TTC549 (cell line): ENCODE data around the gene MYOF.
"Not testable (repeated sequence)": the region's sequence is repeated elsewhere in the genome, so short reads cannot be mapped to it uniquely, and the experiment has no call there.

Experiments
- FAIRE-seq: peaks from 2 replicates; lab custom pipeline; 2012; peaks lifted over from hg19 to GRCh38; lab: Jason Lieb, UNC

The MYOF gene

DNA sequence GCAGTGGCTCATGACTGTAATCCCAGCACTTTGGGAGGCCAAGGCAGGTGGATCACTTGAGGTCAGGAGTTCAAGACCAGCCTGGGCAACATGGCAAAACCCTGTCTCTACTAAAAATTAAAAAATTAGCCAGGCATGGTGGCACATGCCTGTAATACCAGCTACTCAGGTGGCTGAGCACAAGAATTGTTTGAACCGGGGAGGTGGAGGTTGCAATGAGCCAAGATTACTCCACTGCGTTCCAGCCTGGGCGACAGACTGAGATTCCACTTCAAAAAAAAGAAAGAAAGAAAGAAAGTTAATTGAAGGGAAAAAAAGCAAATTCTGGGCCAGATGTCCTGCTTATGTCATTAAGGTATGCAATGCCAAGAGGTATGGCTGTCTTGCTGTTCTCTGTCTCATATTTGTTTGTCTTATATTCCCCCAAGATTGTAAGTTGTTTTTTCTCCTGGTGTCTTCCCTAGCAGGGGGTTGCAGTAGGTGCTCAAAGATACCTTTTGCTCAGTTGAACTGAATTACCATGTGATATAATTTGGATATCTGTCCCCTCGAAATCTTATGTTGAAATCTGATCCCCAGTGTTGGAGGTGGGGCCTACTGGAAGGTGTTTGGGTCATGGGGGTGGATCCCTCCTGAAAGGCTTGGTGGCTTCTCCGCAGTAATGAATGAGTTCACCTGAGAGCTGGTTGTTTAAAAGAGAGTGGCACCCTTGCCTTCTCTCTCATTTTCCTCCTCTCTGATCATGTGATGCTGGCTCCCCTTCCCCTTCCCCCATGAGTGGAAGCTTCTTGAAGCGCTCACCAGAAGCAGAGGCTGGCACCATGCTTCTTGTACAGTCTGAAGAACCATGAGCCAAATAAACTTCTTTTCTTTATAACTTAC, 60.9 kb downstream of the MYOF start:
- no peak for FAIRE-seq

DNA sequence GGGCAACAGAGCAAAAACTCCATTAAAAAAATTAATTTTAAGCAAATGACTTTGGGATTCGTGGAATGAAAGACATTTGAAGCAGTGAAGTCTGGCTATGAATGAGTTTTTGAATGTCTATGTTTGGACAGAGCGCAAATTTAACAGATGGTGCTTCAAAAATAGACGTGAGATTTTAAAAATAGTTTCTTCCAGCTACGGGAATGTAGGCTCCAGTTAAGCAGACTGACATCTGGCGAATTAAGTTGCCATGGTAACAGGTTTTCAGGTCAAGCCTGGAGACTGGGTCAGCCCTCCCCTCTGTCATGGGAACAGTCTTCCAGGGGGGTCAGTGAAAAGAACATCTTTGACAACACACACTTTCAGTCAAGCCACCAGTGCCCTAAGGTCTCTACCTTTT, 62.0 kb downstream of the MYOF start:
- no peak for FAIRE-seq

- FAIRE-seq: not testable (repeated sequence)
Measured at GRCh38 chr10:93419016-93419415, 63.1 kb downstream of the MYOF start.

DNA sequence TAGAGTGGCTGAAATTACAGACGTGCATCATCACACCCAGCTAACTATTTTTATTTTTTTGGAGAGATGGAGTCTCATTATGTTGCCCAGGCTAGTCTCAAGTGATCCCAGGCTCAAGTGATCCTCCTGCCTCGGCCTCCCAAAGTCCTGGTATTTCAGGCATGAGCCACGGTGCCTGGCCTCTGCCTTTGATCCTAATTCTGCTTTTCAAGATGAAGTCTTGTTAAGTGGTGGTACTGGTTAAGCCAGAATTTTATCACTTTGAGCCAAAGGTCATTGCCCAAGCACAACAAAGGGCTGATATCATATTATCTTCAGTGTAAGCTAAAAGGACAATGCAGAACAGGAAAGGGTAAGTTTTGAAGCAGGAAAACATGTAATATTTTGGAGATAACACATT, 64.2 kb downstream of the MYOF start:
- FAIRE-seq: no peak

DNA sequence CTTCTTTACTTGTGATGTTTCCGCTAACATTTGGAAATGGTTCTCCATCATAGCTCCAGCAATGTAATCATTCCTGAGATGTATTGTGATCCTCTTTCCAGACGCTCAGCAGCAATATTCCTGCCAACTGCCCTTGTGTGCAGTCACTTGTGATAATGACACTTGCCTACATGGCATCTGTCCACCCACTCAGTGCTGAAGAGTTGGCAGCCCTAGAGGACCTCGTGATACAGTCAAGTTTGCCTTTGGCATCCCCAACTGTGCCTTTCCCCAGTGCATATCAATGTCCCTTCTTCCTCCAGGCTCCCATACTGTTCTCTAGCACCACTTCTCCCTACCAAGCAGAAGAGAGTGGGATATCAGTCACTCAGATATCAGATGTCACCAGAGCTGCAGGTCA, 64.9 kb downstream of the MYOF start:
- FAIRE-seq: no peak

- no peak for FAIRE-seq
Measured at GRCh38 chr10:93416824-93417223, 65.3 kb downstream of the MYOF start.

GRCh38 chr10:93415693-93416092, 66.4 kb downstream of the MYOF start:
- no peak for FAIRE-seq

DNA sequence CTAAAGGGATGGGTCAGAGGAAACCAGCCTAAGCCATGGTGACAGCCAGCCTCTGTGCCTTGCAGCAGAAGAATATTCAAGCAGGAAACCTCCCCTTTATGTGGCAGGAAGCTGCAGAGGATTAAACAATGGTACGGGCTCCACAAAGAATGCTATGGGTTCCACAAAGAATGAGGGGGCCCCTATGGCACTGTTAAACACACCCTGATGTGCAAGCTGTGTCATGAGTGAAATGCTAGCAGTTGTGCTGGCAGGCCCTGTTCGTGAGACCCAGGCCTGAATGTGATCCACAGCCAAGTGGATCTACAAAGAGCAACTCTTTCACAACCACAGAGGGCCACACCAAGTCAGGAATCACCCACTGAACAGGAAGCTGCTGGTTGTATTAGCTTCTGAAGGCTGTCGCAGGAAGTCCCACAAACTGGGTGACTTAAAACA, 68.9 kb downstream of the MYOF start:
- FAIRE-seq: no peak

DNA sequence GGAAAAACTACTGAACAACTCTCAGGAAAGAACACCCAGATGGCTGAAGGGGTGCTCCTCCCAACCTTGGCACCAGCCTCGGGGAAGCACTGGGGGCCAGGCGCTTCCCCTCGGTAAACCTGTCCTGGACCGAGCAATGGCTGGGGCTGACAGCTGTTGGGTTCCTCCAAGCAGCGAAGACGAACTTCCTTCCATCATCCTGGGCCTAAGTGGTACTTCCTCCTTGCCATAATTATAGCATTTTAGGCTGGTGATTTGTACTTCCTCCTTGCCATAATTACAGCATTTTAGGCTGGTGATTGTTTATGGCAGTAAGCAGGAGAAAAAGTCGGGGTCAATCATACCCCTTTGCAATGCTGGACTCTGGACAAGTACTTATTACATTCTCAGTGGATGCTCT, 69.3 kb downstream of the MYOF start:
- no peak for FAIRE-seq

DNA sequence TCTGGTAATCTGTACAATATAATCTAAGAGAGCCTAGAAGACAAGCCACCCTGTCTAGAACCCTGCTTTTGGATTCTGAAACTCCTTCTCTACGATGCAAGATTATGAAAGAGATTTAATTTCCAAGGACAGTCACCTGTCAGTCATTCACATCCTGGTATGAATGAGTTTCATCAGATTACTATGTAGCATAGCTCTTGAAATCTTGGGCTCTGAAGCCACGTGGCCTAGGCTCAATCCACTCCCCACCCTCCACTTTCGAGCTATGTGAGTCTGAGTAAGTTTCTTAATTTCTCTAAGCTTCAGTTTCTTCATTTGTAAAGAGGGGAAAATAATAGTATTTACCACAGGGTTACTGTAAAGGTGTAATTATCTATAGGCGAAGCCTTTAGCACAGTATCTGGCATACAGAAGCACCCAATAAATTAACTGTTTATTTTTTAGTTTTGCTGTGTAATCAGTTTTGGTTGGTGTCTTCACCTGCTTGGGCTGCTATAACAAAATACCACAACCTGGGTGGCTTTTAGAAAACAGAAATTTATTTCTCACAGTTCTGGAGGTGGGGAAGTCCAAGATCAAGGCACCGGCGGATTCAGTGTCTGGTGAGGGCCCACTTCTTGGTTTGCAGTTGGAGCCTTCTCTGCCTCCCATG, 71.3 kb downstream of the MYOF start:
- no peak for FAIRE-seq

GRCh38 chr10:93408783-93409182, 73.4 kb downstream of the MYOF start:
- no peak for FAIRE-seq

DNA sequence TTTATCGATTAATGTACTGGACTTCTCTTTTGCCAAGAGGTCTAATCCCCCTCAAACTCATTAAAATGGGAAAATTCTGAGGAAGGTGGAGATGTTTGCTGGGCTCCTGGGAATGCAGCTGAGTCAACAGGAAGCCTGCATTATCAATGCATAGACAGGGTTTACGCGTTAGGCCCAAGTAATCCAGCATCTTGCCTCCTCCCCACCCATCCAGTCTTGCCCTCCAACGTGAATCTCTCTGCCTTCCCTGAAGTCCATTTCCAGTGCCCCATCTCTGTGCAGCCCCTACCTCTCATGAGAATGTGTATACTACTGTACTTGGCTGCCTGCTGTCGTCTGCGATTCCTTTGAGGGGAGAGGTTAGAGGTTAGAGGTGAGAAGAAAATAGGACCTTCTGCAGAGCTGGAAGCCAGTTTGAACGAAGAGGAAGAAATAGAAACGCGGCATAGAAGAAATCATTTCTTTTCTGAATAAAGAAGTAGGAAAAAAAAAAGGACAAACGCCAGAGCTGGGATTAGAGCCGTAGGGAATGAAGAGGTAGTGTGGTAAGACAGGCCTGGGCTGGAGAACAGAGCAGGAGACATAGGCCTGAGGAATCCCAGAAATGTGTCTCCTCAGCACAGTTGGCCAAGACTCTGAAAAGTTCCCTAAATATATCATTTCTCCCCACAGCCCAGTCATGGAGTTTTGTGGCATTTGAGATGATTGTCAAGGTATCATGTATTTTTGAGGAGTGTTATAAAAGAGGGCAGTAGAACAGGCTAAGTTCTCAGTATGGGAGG, 75.6 kb downstream of the MYOF start:
- FAIRE-seq: no peak

GRCh38 chr10:93404048-93404354, 78.1 kb downstream of the MYOF start:
- FAIRE-seq: no peak

- FAIRE-seq: no peak
Measured at GRCh38 chr10:93403152-93404047, 78.7 kb downstream of the MYOF start.

GRCh38 chr10:93402192-93402591, 79.9 kb downstream of the MYOF start:
- FAIRE-seq: no peak

- no peak for FAIRE-seq
Measured at GRCh38 chr10:93398528-93398927, 83.6 kb downstream of the MYOF start.

DNA sequence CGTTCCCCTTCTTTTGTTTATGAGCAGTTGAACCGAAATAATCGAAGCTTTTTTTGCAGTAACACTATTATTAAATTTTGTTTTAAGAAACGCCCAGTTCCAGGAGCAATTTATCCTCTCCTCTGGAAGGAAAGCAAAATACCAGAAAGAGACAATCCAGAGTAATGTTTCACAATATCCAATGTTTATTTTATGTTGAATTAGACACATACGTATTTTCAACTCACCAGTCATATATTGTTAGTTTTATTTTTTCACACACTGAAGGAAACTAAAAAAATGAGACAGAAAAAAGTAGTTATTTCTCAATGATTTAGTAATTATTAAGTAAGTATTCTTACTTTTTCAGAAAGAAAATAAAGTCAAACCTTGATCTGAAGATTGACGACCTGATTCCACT, 85.1 kb downstream of the MYOF start:
- FAIRE-seq: no peak

- no peak for FAIRE-seq
Measured at GRCh38 chr10:93393211-93393610, 88.9 kb downstream of the MYOF start.

- FAIRE-seq: no peak
Measured at GRCh38 chr10:93392121-93392520, 90.0 kb downstream of the MYOF start.

- FAIRE-seq: no peak
Measured at GRCh38 chr10:93390306-93391090, 91.6 kb downstream of the MYOF start.

GRCh38 chr10:93386631-93387369, 95.3 kb downstream of the MYOF start:
- FAIRE-seq: no peak
